Spinal cord (tissue), 10 donors: ENCODE measurements around the gene PMP22. TPM values are rescaled to one million over a fixed set of nuclear protein-coding genes. Genes with fewer than 3 reads are reported as not detected.

Source experiments
- DNase-seq, 6 donors: peaks; one replicate each; pipeline versions ENCODE4 v3.0.0 to v3.0.0-alpha.2; 2013 to 2015; ENCODE audit warnings: low spot score in 6 of 6, low read depth in 4 of 6
- H3K27ac ChIP-seq: one replicate; pipeline ENCODE4 v1.5.1; 2013; ENCODE audit warnings: low read depth, low read length, control low read depth
- H3K27me3 ChIP-seq: one replicate; pipeline ENCODE4 v1.6.1; 2013; ENCODE audit warnings: low read length; ENCODE audit not compliant: control insufficient read depth, insufficient read depth
- H3K36me3 ChIP-seq: one replicate; pipeline ENCODE4 v1.6.1; 2013; ENCODE audit warnings: low read length; ENCODE audit not compliant: control insufficient read depth, insufficient read depth
- H3K4me1 ChIP-seq: one replicate; pipeline ENCODE4 v1.6.1; 2013; ENCODE audit warnings: low read length; ENCODE audit not compliant: control insufficient read depth, insufficient read depth
- H3K4me3 ChIP-seq: one replicate; pipeline ENCODE4 v1.5.1; 2013; ENCODE audit warnings: low read depth, low read length, control low read depth
- H3K9me3 ChIP-seq: one replicate; pipeline ENCODE4 v1.6.1; 2013; ENCODE audit warnings: low read length; ENCODE audit not compliant: control insufficient read depth, insufficient read depth
- WGBS: methylation state at CpG from one replicate; pipeline ENCODE4 v1.1.5; 2013; ENCODE audit warnings: missing lambda C conversion rate; ENCODE audit not compliant: insufficient coverage; 5-methylcytosine and 5-hydroxymethylcytosine counted together
- polyA plus RNA-seq, 2 donors: library from polyadenylated mRNA; unstranded; fragments of 120-200 nt; gene quantifications; one replicate each; pipeline ENCODE4 v1.2.1, GENCODE V29; 2013; ENCODE audit not compliant: insufficient read length in 2 of 2
- total RNA-seq, 2 donors: library from RNA; depleted of rRNA in 1 of 2; stranded (reverse); fragments of 120-200 nt in 1 of 2; fragments of >200 nt in 1 of 2; gene quantifications; one replicate each; pipeline versions ENCODE4 v1.2.3 to v1.2.4, GENCODE V29; 2013 to 2014
- donor health status: healthy.

PMP22 gene
- total and polyA plus RNA-seq, 4 donors: 83.0 to 248 (median 144) TPM

DNA sequence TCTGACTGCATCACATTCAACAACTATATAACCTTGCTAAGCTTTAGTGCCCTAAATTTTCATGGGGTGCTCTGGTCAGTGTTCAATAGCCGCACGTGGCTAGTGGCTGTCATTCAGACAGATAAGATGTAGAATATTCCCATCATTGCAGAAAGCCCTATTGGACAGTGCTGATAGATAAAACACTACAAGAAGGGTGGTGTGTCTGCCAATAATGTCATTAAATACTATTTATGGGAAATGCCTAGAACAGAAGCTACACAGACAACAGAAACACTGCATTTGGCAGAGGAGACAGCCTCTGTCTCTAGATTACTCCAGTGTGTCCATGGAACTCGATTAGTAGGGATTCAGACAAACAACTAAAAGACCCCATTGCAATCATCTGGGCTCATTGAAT is 28.4 kb upstream of the PMP22 start:
- H3K4me1 ChIP-seq: no peaks in the 10 kb centered on the region

DNA sequence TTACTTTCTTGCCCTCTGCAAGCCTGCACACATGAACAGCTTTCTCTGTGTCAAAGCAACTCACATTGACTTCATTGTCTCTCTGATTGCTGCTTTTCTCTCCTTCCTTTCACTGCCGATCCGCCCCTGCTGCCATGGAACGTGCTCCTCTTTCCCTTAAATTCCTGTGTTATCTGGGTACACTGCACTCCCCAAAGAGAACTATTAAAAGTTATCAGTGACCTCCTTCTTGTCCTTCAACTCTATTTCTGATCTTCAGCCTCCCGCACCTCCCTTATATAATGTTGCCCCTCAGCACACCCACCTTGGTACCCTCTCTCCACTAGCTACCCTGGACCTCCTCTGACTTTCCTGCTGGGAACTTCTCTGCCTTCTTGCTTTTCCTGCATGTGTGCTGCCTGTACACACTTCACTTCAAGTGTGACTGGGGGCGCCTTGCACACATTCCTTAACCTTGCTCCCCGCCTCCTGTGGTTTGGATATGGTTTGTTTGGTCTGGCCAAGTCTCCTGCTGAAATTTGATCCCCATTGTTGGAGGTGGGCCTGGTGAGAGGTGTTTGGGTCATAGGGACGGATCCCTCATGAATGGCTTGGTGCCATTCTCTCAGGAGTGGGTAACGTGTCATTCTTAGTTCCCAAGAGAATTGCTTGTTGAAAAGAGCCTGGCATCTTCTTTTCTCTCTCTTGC is 26.7 kb upstream of the PMP22 start:
- Histone ChIP-seq H3K27ac (no peak overlapping the region), H3K4me1 (no peaks in the 10 kb centered on the region), H3K36me3 (no peaks in the 10 kb centered on the region), H3K27me3 (no peaks in the 10 kb centered on the region), H3K9me3 (no peaks in the 10 kb centered on the region), H3K4me3 (no peak overlapping the region)
- DNase-seq: no peak
- 51% methylated on average over 6 of the region's 8 CpGs for WGBS

More for the DNA sequence above, 28.4 kb upstream of the PMP22 start:
- no CpG with 5 or more reads among the region's 3 CpGs for WGBS
- no peak for DNase-seq
- no peaks in the 10 kb centered on the region for H3K27me3 ChIP-seq
- no peak overlapping the region for H3K27ac ChIP-seq
- no peaks in the 10 kb centered on the region for H3K36me3 ChIP-seq
- H3K4me3 ChIP-seq: no peak overlapping the region
- H3K9me3 ChIP-seq: no peaks in the 10 kb centered on the region

DNA sequence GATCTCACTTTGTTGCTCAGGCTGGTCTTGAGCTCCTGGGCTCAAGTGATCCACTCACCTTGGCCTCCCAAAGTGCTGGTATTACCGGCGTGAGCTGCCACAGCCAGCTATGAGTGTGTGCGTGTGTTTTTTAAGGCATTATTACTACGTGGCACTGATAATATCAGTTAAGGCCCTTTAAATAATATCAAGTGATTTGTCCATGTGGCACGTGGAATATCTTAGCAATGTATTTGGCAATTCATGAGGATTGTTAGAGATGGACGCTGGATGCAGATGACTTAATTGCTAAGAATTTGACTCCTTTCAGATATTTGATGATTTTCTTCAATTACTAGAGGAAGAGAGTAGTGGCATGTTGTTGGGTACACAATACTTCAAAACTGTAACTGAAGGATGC is 25.5 kb upstream of the PMP22 start:
- Histone ChIP-seq H3K4me1 (no peaks in the 10 kb centered on the region), H3K36me3 (no peaks in the 10 kb centered on the region), H3K4me3 (no peak overlapping the region), H3K27me3 (no peaks in the 10 kb centered on the region), H3K9me3 (no peaks in the 10 kb centered on the region), H3K27ac (no peak overlapping the region)
- 94% methylated on average over 5 of the region's 6 CpGs for WGBS
- DNase-seq: no peak

DNA sequence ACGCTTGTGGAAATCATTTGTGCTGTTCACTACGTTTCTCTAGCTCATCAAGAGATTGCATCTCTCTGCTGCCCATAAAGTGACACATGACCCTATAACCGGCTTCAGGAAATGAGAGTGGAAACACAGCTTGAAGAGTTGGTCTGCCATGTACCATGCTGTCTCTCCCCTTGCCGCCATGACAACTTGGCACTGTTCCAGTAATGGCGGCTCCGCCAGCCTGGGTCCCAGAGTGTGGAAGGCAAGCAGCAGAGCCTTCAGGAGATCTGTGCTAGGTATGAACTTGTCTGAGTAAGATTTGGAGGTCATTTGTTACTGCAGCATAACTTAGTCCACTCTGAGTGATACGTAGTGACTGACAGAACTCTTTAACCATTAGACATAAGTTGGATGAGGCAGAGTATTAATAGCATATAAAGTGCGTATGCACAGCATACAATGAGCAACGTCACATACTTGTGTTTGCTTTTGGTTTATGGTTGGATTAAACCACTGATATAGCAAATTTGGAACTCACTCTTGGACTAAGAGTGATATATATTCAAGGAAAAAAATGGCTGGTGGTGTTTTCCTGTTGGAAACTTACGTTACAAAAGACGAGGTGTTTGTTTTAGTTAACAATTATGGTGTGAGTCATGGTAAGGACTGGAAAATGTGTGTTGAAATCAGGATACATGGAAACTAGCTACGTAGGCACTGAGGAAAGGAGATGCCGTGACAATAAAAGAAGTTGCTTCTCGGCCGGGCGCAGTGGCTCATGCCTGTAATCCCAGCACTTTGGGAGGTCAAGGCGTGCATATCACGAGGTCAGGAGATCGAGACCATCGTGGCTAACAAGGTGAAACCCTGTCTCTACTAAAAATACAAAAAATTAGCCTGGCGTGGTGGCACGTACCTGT is 24.4 kb upstream of the PMP22 start:
- Histone ChIP-seq H3K27me3 (no peaks in the 10 kb centered on the region), H3K36me3 (no peaks in the 10 kb centered on the region), H3K9me3 (no peaks in the 10 kb centered on the region), H3K4me1 (no peaks in the 10 kb centered on the region), H3K27ac (no peak overlapping the region), H3K4me3 (no peak overlapping the region)
- WGBS: 91% methylated on average over 21 of the region's 22 CpGs
- no peak for DNase-seq

DNA sequence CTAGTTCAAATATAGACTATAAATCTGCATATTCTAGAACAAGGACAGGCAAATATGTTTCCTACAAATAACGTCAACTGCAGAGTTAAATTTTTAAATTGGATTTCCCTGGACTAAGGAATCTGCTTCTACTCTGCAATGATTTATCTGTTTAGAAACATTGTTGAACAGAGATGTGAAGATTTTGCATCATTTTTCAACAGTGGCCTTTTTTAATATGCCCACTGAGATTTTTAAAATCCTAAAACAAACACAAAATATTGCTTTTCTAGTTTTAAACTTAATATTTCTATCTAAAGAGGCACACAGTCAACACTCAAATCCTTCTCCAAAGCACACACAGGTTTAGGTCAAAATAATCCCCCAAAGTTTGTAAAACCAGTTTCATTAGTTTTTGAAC is 23.7 kb upstream of the PMP22 start:
- Histone ChIP-seq H3K27ac (no peak overlapping the region), H3K4me3 (no peak overlapping the region)
- WGBS: no CpG with 5 or more reads among the region's 1 CpG

DNA sequence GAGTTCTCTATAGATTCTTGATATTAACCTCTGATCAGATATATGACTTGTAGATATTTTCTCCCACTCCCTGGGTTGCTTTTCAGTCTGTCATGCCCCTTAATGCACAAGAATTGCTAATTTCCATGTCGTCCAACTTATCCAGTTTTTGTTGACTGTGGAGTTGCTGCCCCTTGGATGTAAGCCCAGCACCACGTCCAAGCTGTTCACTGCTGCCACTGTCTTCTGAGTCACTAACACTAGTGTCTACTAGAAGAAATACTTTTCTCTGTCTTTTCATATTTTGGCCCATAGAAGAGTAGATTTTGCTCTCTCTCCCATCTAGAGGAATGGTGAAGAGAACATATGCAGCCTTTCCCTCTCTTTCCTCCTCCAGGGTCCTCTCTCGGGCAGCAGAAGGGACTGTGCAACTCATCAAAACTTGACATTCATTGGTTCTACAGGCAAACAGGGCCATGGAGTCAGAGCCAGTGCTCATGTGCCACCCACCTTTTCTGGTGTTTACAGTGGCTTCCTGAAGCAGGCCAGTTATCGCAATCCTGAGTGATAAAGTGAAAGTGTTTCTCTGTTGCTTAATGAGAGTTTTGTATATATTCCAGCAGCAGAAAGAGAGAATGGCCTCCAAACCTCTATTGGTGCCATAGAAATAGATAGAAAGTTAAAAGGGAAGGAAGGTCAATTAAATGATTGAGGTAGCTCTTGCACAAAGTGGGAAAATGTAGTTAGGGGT is 22.6 kb upstream of the PMP22 start:
- WGBS: 86% methylated on average over 2 of the region's 4 CpGs
- Histone ChIP-seq H3K36me3 (no peaks in the 10 kb centered on the region), H3K4me3 (no peak overlapping the region), H3K27me3 (no peaks in the 10 kb centered on the region), H3K27ac (no peak overlapping the region), H3K9me3 (no peaks in the 10 kb centered on the region), H3K4me1 (no peaks in the 10 kb centered on the region)
- DNase-seq: no peak

More for the DNA sequence above, 23.7 kb upstream of the PMP22 start:
- H3K27me3 ChIP-seq: no peaks in the 10 kb centered on the region
- H3K4me1 ChIP-seq: no peaks in the 10 kb centered on the region
- H3K36me3 ChIP-seq: no peaks in the 10 kb centered on the region
- H3K9me3 ChIP-seq: no peaks in the 10 kb centered on the region
- DNase-seq: no peak

DNA sequence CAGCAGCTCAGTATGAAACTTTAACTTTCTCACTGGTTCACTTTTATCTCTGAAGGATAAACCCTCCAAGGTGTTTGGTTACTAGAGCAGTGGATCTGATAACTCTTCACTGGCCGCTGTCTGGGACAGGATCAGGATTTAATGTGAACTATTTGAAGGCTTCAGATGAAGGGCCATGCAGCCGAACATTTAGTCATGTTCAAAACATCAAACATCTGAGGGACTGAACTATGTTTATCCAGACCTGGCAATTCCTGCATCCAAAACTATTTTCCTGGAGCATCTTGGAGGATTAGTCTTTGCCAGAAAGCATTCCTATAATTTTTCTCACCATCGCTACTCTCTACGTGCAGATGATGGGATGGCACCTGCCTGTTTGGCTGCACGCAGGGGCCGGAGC is 20.3 kb upstream of the PMP22 start:
- Histone ChIP-seq H3K36me3 (no peaks in the 10 kb centered on the region), H3K4me1 (no peaks in the 10 kb centered on the region), H3K9me3 (peaks cover 2% of the 10 kb centered on the region), H3K27ac (no peak overlapping the region), H3K27me3 (no peaks in the 10 kb centered on the region), H3K4me3 (no peak overlapping the region)
- no peak for DNase-seq
- 92% methylated on average over 6 of the region's 6 CpGs for WGBS

DNA sequence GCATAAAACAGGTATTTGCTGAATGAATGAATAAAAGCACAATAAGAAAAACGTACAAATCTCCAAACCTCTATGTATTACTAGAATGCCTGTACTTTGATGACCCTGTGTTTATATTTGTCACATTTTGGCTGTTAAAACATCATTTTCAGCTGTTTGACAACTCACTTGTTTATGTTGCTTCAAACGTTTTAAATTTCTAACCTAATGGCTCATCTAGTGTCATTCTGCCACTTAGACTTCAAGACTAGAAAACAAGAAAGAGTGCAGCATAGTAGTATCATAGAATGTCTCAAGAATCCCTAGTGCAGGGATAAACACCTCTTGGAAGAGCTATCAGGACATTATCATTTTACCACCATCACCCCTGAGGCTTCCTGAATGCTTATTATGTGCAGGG is 19.4 kb upstream of the PMP22 start:
- Histone ChIP-seq H3K27ac (no peak overlapping the region), H3K36me3 (no peaks in the 10 kb centered on the region), H3K9me3 (peaks cover 2% of the 10 kb centered on the region), H3K4me1 (no peaks in the 10 kb centered on the region), H3K4me3 (no peak overlapping the region), H3K27me3 (no peaks in the 10 kb centered on the region)
- DNase-seq: no peak
- no CpG with 5 or more reads among the region's 2 CpGs for WGBS

DNA sequence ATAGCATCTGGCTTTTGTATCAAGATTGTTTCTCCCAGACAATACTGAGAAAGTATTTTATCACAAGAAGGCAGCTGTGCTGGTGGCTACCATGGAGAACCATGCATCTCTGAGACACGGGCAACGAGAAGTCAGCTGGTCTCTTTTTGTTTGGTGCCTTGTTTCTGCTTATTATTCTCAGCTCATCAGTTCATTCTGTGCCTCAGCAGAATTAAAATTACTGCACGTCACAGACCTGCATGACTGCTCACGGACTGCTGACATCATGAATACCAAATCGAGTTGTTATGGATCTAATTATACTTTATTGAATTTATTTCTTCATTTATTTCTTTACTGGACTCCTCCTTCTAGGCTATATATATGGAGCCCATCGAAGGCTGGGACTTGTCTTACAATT is 19.0 kb upstream of the PMP22 start:
- Histone ChIP-seq H3K9me3 (peaks cover 2% of the 10 kb centered on the region), H3K36me3 (no peaks in the 10 kb centered on the region), H3K27me3 (no peaks in the 10 kb centered on the region), H3K27ac (no peak overlapping the region), H3K4me3 (no peak overlapping the region), H3K4me1 (no peaks in the 10 kb centered on the region)
- 50% methylated on average over 2 of the region's 6 CpGs for WGBS
- peak in 1 of 6 donors; percentile 60 for DNase-seq
